DND-41 (cell line): ENCODE results near the gene NF1.

ENCODE experiments used
- ATAC-seq: fragments of 200-7000 bp; cut with Tn5 transposase; 3 replicates; pipeline ENCODE4 v1.9.1; 2021; ENCODE audit warnings: low read depth; ENCODE audit not compliant: insufficient read depth
- DNase-seq: peaks from one replicate; pipeline ENCODE4 v3.0.0-alpha.2; 2020
- H2AFZ ChIP-seq: 2 replicates; pipeline ENCODE4 v1.6.0; 2012; ENCODE audit warnings: low read depth, low read length
- H3K27ac ChIP-seq: 2 replicates; pipeline ENCODE4 v1.5.1; 2012; ENCODE audit warnings: low read length, inconsistent platforms
- H3K27me3 ChIP-seq: fragments of 200-600 bp; sonication (generic); 2 replicates; pipeline ENCODE4 v1.6.0; 2012; ENCODE audit warnings: low read length, mild to moderate bottlenecking, inconsistent platforms; ENCODE audit not compliant: insufficient read depth, poor library complexity
- H3K36me3 ChIP-seq: 2 replicates; pipeline ENCODE4 v1.5.1; 2012; ENCODE audit warnings: low read length, inconsistent platforms; ENCODE audit not compliant: insufficient read depth
- H3K4me1 ChIP-seq: 2 replicates; pipeline ENCODE4 v1.5.1; 2012; ENCODE audit warnings: mild to moderate bottlenecking, low read length; ENCODE audit not compliant: insufficient read depth
- H3K4me2 ChIP-seq: 2 replicates; pipeline ENCODE4 v1.6.0; 2012; ENCODE audit warnings: mild to moderate bottlenecking, moderate library complexity, low read length, inconsistent platforms; ENCODE audit not compliant: insufficient read depth
- H3K4me3 ChIP-seq, 2 experiments: fragments of 200-600 bp in 1 of 2; shearing (Covaris generic) in 1 of 2; 2 replicates each; pipeline ENCODE4 v1.5.1; 2012 to 2016; ENCODE audit warnings: inconsistent platforms in 2 of 2, low read length in 2 of 2, mild to moderate bottlenecking in 2 of 2, low read depth in 1 of 2, moderate library complexity in 1 of 2
- H3K79me2 ChIP-seq: 2 replicates; pipeline ENCODE4 v1.6.0; 2012; ENCODE audit warnings: low read length, inconsistent platforms; ENCODE audit not compliant: insufficient read depth
- H3K9ac ChIP-seq: 2 replicates; pipeline ENCODE4 v1.6.0; 2012; ENCODE audit warnings: low read depth, mild to moderate bottlenecking, inconsistent platforms, low read length, moderate library complexity
- H3K9me3 ChIP-seq: 2 replicates; pipeline ENCODE4 v1.5.1; 2012; ENCODE audit warnings: low read length, moderate library complexity, mild to moderate bottlenecking, inconsistent platforms; ENCODE audit not compliant: insufficient read depth, severe bottlenecking
- H4K20me1 ChIP-seq: 2 replicates; pipeline ENCODE4 v1.6.0; 2012; ENCODE audit warnings: low read length; ENCODE audit not compliant: insufficient read depth
- CTCF ChIP-seq: IDR thresholded peaks from 2 replicates; pipeline ENCODE4 v1.5.1; 2012; ENCODE audit warnings: borderline replicate concordance, low read length, moderate library complexity, mild to moderate bottlenecking; ENCODE audit not compliant: poor library complexity, severe bottlenecking; ENCODE audit errors: extremely low read depth
- EZH2 ChIP-seq: IDR thresholded peaks from 3 replicates; pipeline ENCODE4 v1.6.1; 2012; ENCODE audit warnings: borderline replicate concordance, low read depth, mild to moderate bottlenecking, moderate library complexity, low read length, inconsistent platforms; ENCODE audit not compliant: severe bottlenecking

The NF1 gene

DNA sequence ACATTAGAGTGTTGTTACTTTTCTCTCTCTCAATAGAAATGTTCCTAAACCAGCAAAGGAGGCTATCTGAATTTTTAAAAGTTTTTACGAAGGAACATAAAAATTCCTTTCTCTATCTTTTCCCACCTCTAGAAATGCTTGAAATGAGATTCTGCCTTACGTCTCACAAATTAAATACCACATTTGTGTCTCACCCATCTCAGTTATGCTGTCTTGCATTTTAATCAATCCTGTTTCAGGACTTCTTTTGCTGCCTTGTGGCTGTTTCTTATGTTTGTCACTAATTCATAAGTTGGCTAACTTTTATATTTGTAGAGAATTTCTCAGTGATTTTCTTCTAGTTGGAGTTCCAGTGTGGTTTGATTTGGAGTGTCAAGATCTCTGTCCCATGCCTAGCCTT is 198.8 kb downstream of the NF1 start:
- Histone ChIP-seq H2AFZ (no peak overlapping the region), H4K20me1 (no peaks in the 10 kb centered on the region), H3K9ac (no peak overlapping the region), H3K27me3 (no peaks in the 10 kb centered on the region), H3K9me3 (no peaks in the 10 kb centered on the region), H3K36me3 (peaks cover 12% of the 10 kb centered on the region), H3K4me3 (no peak overlapping the region), H3K27ac (no peak overlapping the region), H3K4me2 (no peak overlapping the region), H3K4me1 (no peaks in the 10 kb centered on the region), H3K79me2 (no peaks in the 10 kb centered on the region)
- DNase-seq (no peak), ATAC-seq (no peak)
- TF ChIP-seq CTCF (no peak), EZH2 (no peak)

- Histone ChIP-seq H3K4me2 (no peak overlapping the region), H3K4me1 (no peaks in the 10 kb centered on the region), H3K27me3 (no peaks in the 10 kb centered on the region), H2AFZ (no peak overlapping the region), H3K9ac (no peak overlapping the region), H3K27ac (no peak overlapping the region), H4K20me1 (no peaks in the 10 kb centered on the region), H3K4me3 (no peak overlapping the region), H3K79me2 (no peaks in the 10 kb centered on the region), H3K36me3 (peaks cover 12% of the 10 kb centered on the region), H3K9me3 (no peaks in the 10 kb centered on the region)
- DNase-seq (no peak), ATAC-seq (no peak)
- TF ChIP-seq CTCF, result no peak
- no peak for TF ChIP-seq EZH2
Measured at GRCh38 chr17:31294231-31294630, 199.5 kb downstream of the NF1 start.

DNA sequence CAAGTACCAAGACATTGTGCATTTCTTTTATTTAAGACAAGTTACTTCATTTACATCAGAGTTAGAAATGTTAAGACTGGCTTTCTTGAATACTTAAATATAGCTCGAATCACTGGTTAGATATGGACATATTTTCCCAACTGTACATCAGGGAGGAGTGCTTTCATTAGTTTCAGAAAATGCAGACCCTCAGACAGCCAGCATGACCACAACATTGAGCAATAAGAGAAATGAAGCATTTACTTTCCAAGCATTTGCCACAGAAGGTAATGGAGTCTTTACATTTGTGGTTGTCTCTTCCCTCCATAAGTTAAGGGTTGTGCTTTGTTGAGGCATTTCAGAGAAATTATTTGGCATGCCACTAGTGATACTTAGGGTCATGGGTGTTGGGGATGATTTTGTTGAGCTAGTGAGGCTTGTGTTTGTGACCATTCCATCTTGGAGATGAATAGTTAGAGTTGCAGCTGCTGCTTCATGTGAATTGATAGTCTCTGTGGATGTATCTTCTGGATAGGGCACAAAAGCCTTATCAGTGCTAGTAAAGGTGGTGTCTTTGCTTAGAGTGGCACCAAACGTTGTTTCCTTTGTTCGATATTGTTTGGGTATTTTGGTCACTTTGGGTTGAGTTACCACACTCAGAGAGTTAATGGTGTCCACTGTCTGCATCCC is 200.2 kb downstream of the NF1 start:
- Histone ChIP-seq H3K27me3 (no peaks in the 10 kb centered on the region), H3K79me2 (no peaks in the 10 kb centered on the region), H3K4me1 (no peaks in the 10 kb centered on the region), H3K4me3 (no peak overlapping the region), H3K4me2 (no peak overlapping the region), H3K27ac (no peak overlapping the region), H3K36me3 (peaks cover 12% of the 10 kb centered on the region), H4K20me1 (no peaks in the 10 kb centered on the region), H3K9me3 (no peaks in the 10 kb centered on the region), H3K9ac (no peak overlapping the region), H2AFZ (no peak overlapping the region)
- DNase-seq (no peak), ATAC-seq (no peak)
- TF ChIP-seq EZH2 (no peak), CTCF (no peak)

GRCh38 chr17:31295489-31295871 is 200.7 kb downstream of the NF1 start:
- TF ChIP-seq CTCF, result no peak

More at GRCh38 chr17:31295489-31295871, 200.7 kb downstream of the NF1 start:
- DNase-seq, result no peak
- no peaks in the 10 kb centered on the region for H4K20me1 ChIP-seq
- no peaks in the 10 kb centered on the region for H3K9me3 ChIP-seq
- no peak overlapping the region for H3K27ac ChIP-seq
- H3K36me3 ChIP-seq, result peaks cover 12% of the 10 kb centered on the region
- H3K79me2 ChIP-seq, result no peaks in the 10 kb centered on the region
- H3K4me1 ChIP-seq, result no peaks in the 10 kb centered on the region
- H3K4me2 ChIP-seq, result no peak overlapping the region
- H3K4me3 ChIP-seq, result no peak overlapping the region
- no peak for ATAC-seq
- no peak overlapping the region for H2AFZ ChIP-seq
- no peaks in the 10 kb centered on the region for H3K27me3 ChIP-seq
- no peak overlapping the region for H3K9ac ChIP-seq
